ENCODE measurements around the gene TAX1BP1. TPM values are rescaled to one million over a fixed set of nuclear protein-coding genes. Genes with fewer than 3 reads are reported as not detected.

TAX1BP1 gene
- total and polyA plus RNA-seq, 2 experiments from 2014 or later: 56.5 to 87.9 TPM

DNA sequence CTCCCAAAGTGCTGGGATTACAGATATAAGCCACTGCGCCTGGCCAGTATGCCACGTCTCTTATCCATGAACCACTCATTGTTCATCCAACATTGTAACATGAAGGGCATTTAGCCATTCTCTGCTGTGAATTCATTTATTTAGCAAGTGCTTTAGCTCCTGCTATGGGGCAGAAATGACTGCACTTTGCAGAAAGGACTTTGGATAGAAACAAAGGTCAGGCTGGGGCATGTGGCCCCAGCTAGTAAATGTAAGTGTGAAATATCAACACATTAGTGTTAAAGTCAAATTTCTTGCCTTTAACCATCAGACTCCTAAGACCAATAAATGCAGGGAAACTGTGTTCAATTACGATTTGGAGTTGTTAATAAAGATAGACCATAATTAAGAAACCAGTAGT lies 27.7 kb upstream of the TAX1BP1 start:
- Mint-ChIP-seq H3K27ac (no peak overlapping the region), H3K4me1 (no peaks in the 10 kb centered on the region)
- ATAC-seq: no peak

More for the DNA sequence above, 27.7 kb upstream of the TAX1BP1 start:
- H3K4me3 ChIP-seq: no peak overlapping the region
- no peaks in the 10 kb centered on the region for H3K79me2 ChIP-seq (replicated peaks; ENCODE audit: insufficient read depth)
- H3K27me3 ChIP-seq (ENCODE audit: insufficient read depth): no peaks in the 10 kb centered on the region
- H3K9me2 ChIP-seq (ENCODE audit: insufficient read depth): no peaks in the 10 kb centered on the region
- H3K36me3 ChIP-seq (ENCODE audit: insufficient read depth): no peaks in the 10 kb centered on the region; the same call in 1 of the 2 replicates
- no peaks in the 10 kb centered on the region for H3K4me1 ChIP-seq (ENCODE audit: insufficient read depth)
- H2AFZ ChIP-seq: no peak overlapping the region
- TF ChIP-seq REST (IDR thresholded peaks at IDR 0.05; ENCODE audit: unreplicated experiment) (no peak), ZNF331 (CRISPR knock-in tag; IDR thresholded peaks at IDR 0.05; ENCODE audit: low read depth) (no peak), EZH2 (IDR thresholded peaks at IDR 0.05; ENCODE audit: low read depth, unreplicated experiment) (no peak), ZNF114 (CRISPR knock-in tag; IDR thresholded peaks at IDR 0.05) (no peak), ZNF462 (CRISPR knock-in tag; IDR thresholded peaks at IDR 0.05) (no peak), CREB1 (CRISPR knock-in tag; IDR thresholded peaks at IDR 0.05; ENCODE audit: low read depth) (no peak), JUNB (IDR thresholded peaks at IDR 0.05; ENCODE audit: unreplicated experiment) (no peak), STAT1 (IDR thresholded peaks at IDR 0.05; ENCODE audit: unreplicated experiment) (no peak), NANOG (IDR thresholded peaks at IDR 0.05; ENCODE audit: borderline replicate concordance) (no peak), POLR2AphosphoS5 (IDR thresholded peaks at IDR 0.05; ENCODE audit: low read depth) (no peak), EZH2phosphoT487 (IDR thresholded peaks at IDR 0.05; ENCODE audit: unreplicated experiment) (no peak)
- TF ChIP-seq, protein P1, sequence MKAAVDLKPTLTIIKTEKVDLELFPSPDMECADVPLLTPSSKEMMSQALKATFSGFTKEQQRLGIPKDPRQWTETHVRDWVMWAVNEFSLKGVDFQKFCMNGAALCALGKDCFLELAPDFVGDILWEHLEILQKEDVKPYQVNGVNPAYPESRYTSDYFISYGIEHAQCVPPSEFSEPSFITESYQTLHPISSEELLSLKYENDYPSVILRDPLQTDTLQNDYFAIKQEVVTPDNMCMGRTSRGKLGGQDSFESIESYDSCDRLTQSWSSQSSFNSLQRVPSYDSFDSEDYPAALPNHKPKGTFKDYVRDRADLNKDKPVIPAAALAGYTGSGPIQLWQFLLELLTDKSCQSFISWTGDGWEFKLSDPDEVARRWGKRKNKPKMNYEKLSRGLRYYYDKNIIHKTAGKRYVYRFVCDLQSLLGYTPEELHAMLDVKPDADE (IDR thresholded peaks at IDR 0.05): no peak
- TF ChIP-seq, protein P2, sequence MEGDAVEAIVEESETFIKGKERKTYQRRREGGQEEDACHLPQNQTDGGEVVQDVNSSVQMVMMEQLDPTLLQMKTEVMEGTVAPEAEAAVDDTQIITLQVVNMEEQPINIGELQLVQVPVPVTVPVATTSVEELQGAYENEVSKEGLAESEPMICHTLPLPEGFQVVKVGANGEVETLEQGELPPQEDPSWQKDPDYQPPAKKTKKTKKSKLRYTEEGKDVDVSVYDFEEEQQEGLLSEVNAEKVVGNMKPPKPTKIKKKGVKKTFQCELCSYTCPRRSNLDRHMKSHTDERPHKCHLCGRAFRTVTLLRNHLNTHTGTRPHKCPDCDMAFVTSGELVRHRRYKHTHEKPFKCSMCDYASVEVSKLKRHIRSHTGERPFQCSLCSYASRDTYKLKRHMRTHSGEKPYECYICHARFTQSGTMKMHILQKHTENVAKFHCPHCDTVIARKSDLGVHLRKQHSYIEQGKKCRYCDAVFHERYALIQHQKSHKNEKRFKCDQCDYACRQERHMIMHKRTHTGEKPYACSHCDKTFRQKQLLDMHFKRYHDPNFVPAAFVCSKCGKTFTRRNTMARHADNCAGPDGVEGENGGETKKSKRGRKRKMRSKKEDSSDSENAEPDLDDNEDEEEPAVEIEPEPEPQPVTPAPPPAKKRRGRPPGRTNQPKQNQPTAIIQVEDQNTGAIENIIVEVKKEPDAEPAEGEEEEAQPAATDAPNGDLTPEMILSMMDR (conservative IDR thresholded peaks at IDR 0.05; ENCODE audit: low read depth in 2 of 2): no peak
- Mint-ChIP-seq H3K9me3 (no peaks in the 10 kb centered on the region), H3K4me3 (no peak overlapping the region), H3K36me3 (ENCODE audit: low read depth) (no peaks in the 10 kb centered on the region), H3K27me3 (ENCODE audit: insufficient read depth, low read depth, poor library complexity) (no peaks in the 10 kb centered on the region)
- no peak for DNase-seq (ENCODE audit: low spot score)
- H3F3A ChIP-seq (replicated peaks; ENCODE audit: low read depth): no peaks in the 10 kb centered on the region
- H4K20me1 ChIP-seq (replicated peaks; ENCODE audit: insufficient read depth): no peaks in the 10 kb centered on the region; the same call in 1 of the 2 replicates
- H3K27ac ChIP-seq (ENCODE audit: low read depth): no peak overlapping the region
- no peak overlapping the region for H3K4me2 ChIP-seq
